ENCODE data around the gene DMD. TPM values are rescaled to one million over a fixed set of nuclear protein-coding genes. Genes with fewer than 3 reads are reported as not detected.

Gene DMD
- polyA plus RNA-seq, 1 donor from 2014 or later, result 21.6 TPM

- Histone ChIP-seq H3K4me2 (ENCODE audit: low read length) (no peak overlapping the region), H3K79me2 (replicated peaks; ENCODE audit: insufficient read depth, low read length) (no peaks in the 10 kb centered on the region), H3K27ac (ENCODE audit: low read length) (no peak overlapping the region), H3F3A (ENCODE audit: insufficient read depth, low read length, poor library complexity, severe bottlenecking) (no peaks in the 10 kb centered on the region), H3K9ac (ENCODE audit: low read length) (no peak overlapping the region), H3K9me2 (ENCODE audit: insufficient read depth, low read length) (no peaks in the 10 kb centered on the region), H2AFZ (ENCODE audit: low read depth, low read length) (no peak overlapping the region), H4K20me1 (ENCODE audit: insufficient read depth) (no peaks in the 10 kb centered on the region), H3K36me3 (ENCODE audit: insufficient read depth, low read length) (no peaks in the 10 kb centered on the region), H3K27me3 (ENCODE audit: insufficient read depth, low read depth, low read length) (no peaks in the 10 kb centered on the region), H3K4me3 (ENCODE audit: low read length) (no peak overlapping the region), H3K9me3 (ENCODE audit: low read length) (no peaks in the 10 kb centered on the region)
- TF ChIP-seq SMC3 (conservative IDR thresholded peaks at IDR 0.05; ENCODE audit: poor library complexity) (no peak), RAD21 (conservative IDR thresholded peaks at IDR 0.05) (no peak), EP300 (conservative IDR thresholded peaks at IDR 0.05; ENCODE audit: poor library complexity, severe bottlenecking) (no peak), TAF1 (IDR thresholded peaks at IDR 0.05; ENCODE audit: low read depth) (no peak), EZH2 (IDR thresholded peaks at IDR 0.05; ENCODE audit: borderline replicate concordance, insufficient read depth, low read length, poor library complexity, severe bottlenecking) (no peak), CTCF (IDR thresholded peaks at IDR 0.05; ENCODE audit: poor library complexity, severe bottlenecking) (no peak), MXI1 (conservative IDR thresholded peaks at IDR 0.05; ENCODE audit: poor library complexity, severe bottlenecking) (no peak), POLR2AphosphoS5 (IDR thresholded peaks at IDR 0.05) (no peak), REST (IDR thresholded peaks at IDR 0.05; ENCODE audit: borderline replicate concordance) (no peak)
Measured at GRCh38 chrX:31170792-31171191, 2040.6 kb downstream of the DMD start.

- no peaks in the 10 kb centered on the region for H3K36me3 ChIP-seq (ENCODE audit: insufficient read depth, low read length)
- H4K20me1 ChIP-seq (ENCODE audit: insufficient read depth), result no peaks in the 10 kb centered on the region
- H2AFZ ChIP-seq (ENCODE audit: low read depth, low read length), result no peak overlapping the region
- no peak overlapping the region for H3K27ac ChIP-seq (ENCODE audit: low read length)
- no peaks in the 10 kb centered on the region for H3K9me2 ChIP-seq (ENCODE audit: insufficient read depth, low read length)
- H3K4me3 ChIP-seq (ENCODE audit: low read length), result no peak overlapping the region
- no peaks in the 10 kb centered on the region for H3K79me2 ChIP-seq (replicated peaks; ENCODE audit: insufficient read depth, low read length)
- H3K27me3 ChIP-seq (ENCODE audit: insufficient read depth, low read depth, low read length), result no peaks in the 10 kb centered on the region
- TF ChIP-seq REST (IDR thresholded peaks at IDR 0.05; ENCODE audit: borderline replicate concordance), result no peak
- no peak for TF ChIP-seq EP300 (conservative IDR thresholded peaks at IDR 0.05; ENCODE audit: poor library complexity, severe bottlenecking)
- TF ChIP-seq MXI1 (conservative IDR thresholded peaks at IDR 0.05; ENCODE audit: poor library complexity, severe bottlenecking), result no peak
- TF ChIP-seq CTCF (IDR thresholded peaks at IDR 0.05; ENCODE audit: poor library complexity, severe bottlenecking), result no peak
- no peak for TF ChIP-seq RAD21 (conservative IDR thresholded peaks at IDR 0.05)
- TF ChIP-seq EZH2 (IDR thresholded peaks at IDR 0.05; ENCODE audit: borderline replicate concordance, insufficient read depth, low read length, poor library complexity, severe bottlenecking), result no peak
- no peak for TF ChIP-seq POLR2AphosphoS5 (IDR thresholded peaks at IDR 0.05)
- TF ChIP-seq TAF1 (IDR thresholded peaks at IDR 0.05; ENCODE audit: low read depth), result no peak
- TF ChIP-seq SMC3 (conservative IDR thresholded peaks at IDR 0.05; ENCODE audit: poor library complexity), result no peak
- no peaks in the 10 kb centered on the region for H3F3A ChIP-seq (ENCODE audit: insufficient read depth, low read length, poor library complexity, severe bottlenecking)
- H3K9ac ChIP-seq (ENCODE audit: low read length), result no peak overlapping the region
- no peaks in the 10 kb centered on the region for H3K9me3 ChIP-seq (ENCODE audit: low read length)
- H3K4me2 ChIP-seq (ENCODE audit: low read length), result no peak overlapping the region
Measured at GRCh38 chrX:31168551-31168950, 2042.8 kb downstream of the DMD start.
